Left ventricle myocardium inferior (tissue), 1 donor: ENCODE measurements around the gene PPP3R1. TPM values are rescaled to one million over a fixed set of nuclear protein-coding genes. Genes with fewer than 3 reads are reported as not detected.
A peak's percentile ranks its signal among the peaks of the same experiment; 100 is the strongest.

ENCODE experiments used
- DNase-seq: peaks from one replicate; pipeline ENCODE4 v3.0.0-alpha.2; 2020
- H3K27ac ChIP-seq: fragments of 200-600 bp; replicated peaks from 2 replicates; pipeline ENCODE4 v1.8.0; 2021
- H3K27me3 ChIP-seq: fragments of 200-600 bp; 2 replicates; pipeline ENCODE4 v1.8.0; 2021; ENCODE audit warnings: low read depth
- H3K36me3 ChIP-seq: fragments of 200-600 bp; 2 replicates; pipeline ENCODE4 v1.8.0; 2021
- H3K4me1 ChIP-seq: fragments of 200-600 bp; 2 replicates; pipeline ENCODE4 v1.8.0; 2021
- H3K4me3 ChIP-seq: fragments of 200-600 bp; 2 replicates; pipeline ENCODE4 v1.8.0; 2021; ENCODE audit warnings: mild to moderate bottlenecking, moderate library complexity
- H3K9me3 ChIP-seq: fragments of 200-600 bp; replicated peaks from 2 replicates; pipeline ENCODE4 v1.8.0; 2021
- CTCF ChIP-seq: fragments of 200-600 bp; IDR thresholded peaks from 2 replicates; pipeline ENCODE4 v1.8.0; 2021; ENCODE audit warnings: antibody characterized with exemption, mild to moderate bottlenecking, borderline replicate concordance
- intact Hi-C: fragments of 100-400 bp; cut with micrococcal nuclease; formaldehyde crosslinking; loops from one replicate; pipeline ENCODE4 v1.11.0; 2022
- total RNA-seq: library from RNA; stranded (reverse); fragmentation: NEBNext Ultra II Directional; extraction: Animal tissue kit (Norgen Biotek cat#: 25700); gene quantifications from one replicate; pipeline ENCODE4 v1.2.1, GENCODE V29; 2021
- donor health status: DM: no; HTN: yes; CAD: no; lungs with severe emphysema.

Gene PPP3R1
- total RNA-seq, 1 donor from 2014 or later: 34.6 TPM

GRCh38 chr2:68156419-68156818 is 95.9 kb downstream of the PPP3R1 start:
- intact Hi-C loops: no loop called here
- no peak for TF ChIP-seq CTCF
- peak overlapping the region; percentile 98 for H3K27ac ChIP-seq
- H3K36me3 ChIP-seq: peaks cover 14% of the 10 kb centered on the region
- H3K4me1 ChIP-seq: peaks cover 68% of the 10 kb centered on the region
- H3K9me3 ChIP-seq: no peaks in the 10 kb centered on the region
- H3K27me3 ChIP-seq: no peaks in the 10 kb centered on the region
- DNase-seq: no peak
- H3K4me3 ChIP-seq: peak overlapping the region; percentile 93

GRCh38 chr2:68155618-68156017 is 96.7 kb downstream of the PPP3R1 start:
- peak overlapping the region; percentile 93 for H3K4me3 ChIP-seq
- no peaks in the 10 kb centered on the region for H3K27me3 ChIP-seq
- H3K27ac ChIP-seq: no peak overlapping the region
- H3K9me3 ChIP-seq: no peaks in the 10 kb centered on the region
- intact Hi-C loops: no loop called here
- peaks cover 76% of the 10 kb centered on the region for H3K4me1 ChIP-seq
- no peak for TF ChIP-seq CTCF
- peaks cover 6% of the 10 kb centered on the region for H3K36me3 ChIP-seq
- DNase-seq: no peak

- Histone ChIP-seq H3K27me3 (no peaks in the 10 kb centered on the region), H3K9me3 (no peaks in the 10 kb centered on the region), H3K4me1 (peaks cover 61% of the 10 kb centered on the region), H3K4me3 (no peak overlapping the region), H3K36me3 (no peaks in the 10 kb centered on the region), H3K27ac (peak overlapping the region; percentile 75)
- no peak for TF ChIP-seq CTCF
- intact Hi-C loops: no loop called here
- DNase-seq: no peak
Measured at GRCh38 chr2:68152681-68153347, 99.5 kb downstream of the PPP3R1 start.

GRCh38 chr2:68151037-68151436 is 101.3 kb downstream of the PPP3R1 start:
- H3K27me3 ChIP-seq: no peaks in the 10 kb centered on the region
- H3K36me3 ChIP-seq: no peaks in the 10 kb centered on the region
- H3K9me3 ChIP-seq: no peaks in the 10 kb centered on the region
- peaks cover 46% of the 10 kb centered on the region for H3K4me1 ChIP-seq
- no peak for TF ChIP-seq CTCF
- peak overlapping the region; percentile 75 for H3K27ac ChIP-seq
- no peak overlapping the region for H3K4me3 ChIP-seq
- DNase-seq: no peak
- intact Hi-C loops: no loop called here

- no peak overlapping the region for H3K4me3 ChIP-seq
- H3K27me3 ChIP-seq: no peaks in the 10 kb centered on the region
- no peak overlapping the region for H3K27ac ChIP-seq
Measured at GRCh38 chr2:68141875-68142274, 110.5 kb downstream of the PPP3R1 start.

More at GRCh38 chr2:68141875-68142274, 110.5 kb downstream of the PPP3R1 start:
- Histone ChIP-seq H3K4me1 (no peaks in the 10 kb centered on the region), H3K36me3 (peaks cover 53% of the 10 kb centered on the region), H3K9me3 (no peaks in the 10 kb centered on the region)
- intact Hi-C loops: no loop called here
- DNase-seq: no peak
- TF ChIP-seq CTCF: no peak
